RWPE2 (cell line): ENCODE data around the gene MCRIP1.
"Not testable (repeated sequence)": the region's sequence is repeated elsewhere in the genome, so short reads cannot be mapped to it uniquely, and the experiment has no call there.

Experiments used
- ATAC-seq: fragments of 200-7000 bp; cut with Tn5 transposase; 3 replicates; pipeline ENCODE4 v1.9.1; 2021; ENCODE audit warnings: low read depth
- DNase-seq: peaks from one replicate; pipeline ENCODE4 v3.0.0-alpha.2; 2020; ENCODE audit warnings: low spot score
- H3K27ac ChIP-seq: fragments of 450-650 bp; 2 replicates; pipeline ENCODE4 v1.5.1; 2017; ENCODE audit warnings: mild to moderate bottlenecking; ENCODE audit not compliant: poor library complexity, severe bottlenecking
- H3K27me3 ChIP-seq: fragments of 250-450 bp; sonication (Bioruptor Pico); 2 replicates; pipeline ENCODE4 v1.5.1; 2021; ENCODE audit warnings: mild to moderate bottlenecking, moderate library complexity; ENCODE audit not compliant: insufficient read depth, poor library complexity, severe bottlenecking
- H3K36me3 ChIP-seq: fragments of 250-450 bp; sonication (Bioruptor Pico); 2 replicates; pipeline ENCODE4 v1.5.1; 2020; ENCODE audit warnings: low read depth, mild to moderate bottlenecking, moderate library complexity
- H3K4me1 ChIP-seq: fragments of 250-450 bp; sonication (Bioruptor Pico); 2 replicates; pipeline ENCODE4 v1.5.1; 2021; ENCODE audit warnings: mild to moderate bottlenecking, moderate library complexity; ENCODE audit not compliant: insufficient read depth, poor library complexity, severe bottlenecking
- H3K4me3 ChIP-seq: fragments of 250-450 bp; sonication (Bioruptor Pico); 2 replicates; pipeline ENCODE4 v1.5.1; 2021; ENCODE audit warnings: mild to moderate bottlenecking, moderate library complexity; ENCODE audit not compliant: severe bottlenecking
- H3K9me3 ChIP-seq: fragments of 250-450 bp; sonication (Bioruptor Pico); 2 replicates; pipeline ENCODE4 v1.5.1; 2021; ENCODE audit warnings: mild to moderate bottlenecking, moderate library complexity; ENCODE audit not compliant: severe bottlenecking
- CTCF ChIP-seq: fragments of 450-650 bp; IDR thresholded peaks from one replicate; pipeline ENCODE4 v1.5.1; 2017; ENCODE audit warnings: mild to moderate bottlenecking, moderate library complexity; ENCODE audit not compliant: poor library complexity, severe bottlenecking

Gene MCRIP1

GRCh38 chr17:81841866-81842265, 8.8 kb upstream of the MCRIP1 start:
- DNase-seq, result no peak
- H3K27me3 ChIP-seq, result no peaks in the 10 kb centered on the region
- peak overlapping the region; percentile 74 for H3K27ac ChIP-seq
- H3K36me3 ChIP-seq, result peaks cover 46% of the 10 kb centered on the region
- no peak; the same call in 1 of the 3 replicates for ATAC-seq
- no peaks in the 10 kb centered on the region for H3K9me3 ChIP-seq
- H3K4me3 ChIP-seq, result no peak overlapping the region
- TF ChIP-seq CTCF, result no peak
- peaks cover 16% of the 10 kb centered on the region for H3K4me1 ChIP-seq

- Histone ChIP-seq H3K9me3 (no peaks in the 10 kb centered on the region), H3K4me1 (peaks cover 16% of the 10 kb centered on the region), H3K27me3 (no peaks in the 10 kb centered on the region), H3K4me3 (no peak overlapping the region), H3K27ac (peak overlapping the region; percentile 74), H3K36me3 (peaks cover 38% of the 10 kb centered on the region)
- no peak for TF ChIP-seq CTCF
- DNase-seq (peak; percentile 90), ATAC-seq (peak; percentile 64)
These were observed 8.0 kb upstream of the MCRIP1 start for GRCh38 chr17:81840826-81841778.

- Histone ChIP-seq H3K4me1 (peaks cover 16% of the 10 kb centered on the region), H3K36me3 (peaks cover 28% of the 10 kb centered on the region)
- DNase-seq, H3K27ac ChIP-seq, H3K9me3 ChIP-seq, H3K27me3 ChIP-seq, H3K4me3 ChIP-seq, ATAC-seq: not testable (repeated sequence)
These were observed 7.0 kb upstream of the MCRIP1 start for GRCh38 chr17:81840059-81840458.

GRCh38 chr17:81839301-81839700, 6.2 kb upstream of the MCRIP1 start:
- no peaks in the 10 kb centered on the region for H3K9me3 ChIP-seq
- TF ChIP-seq CTCF, result no peak
- no peak overlapping the region for H3K27ac ChIP-seq
- peaks cover 16% of the 10 kb centered on the region for H3K4me1 ChIP-seq
- ATAC-seq (no peak), DNase-seq (no peak)
- H3K36me3 ChIP-seq, result peaks cover 20% of the 10 kb centered on the region
- H3K27me3 ChIP-seq, result no peaks in the 10 kb centered on the region
- H3K4me3 ChIP-seq, result no peak overlapping the region

- Histone ChIP-seq H3K36me3 (peaks cover 15% of the 10 kb centered on the region), H3K4me3 (no peak overlapping the region), H3K27me3 (no peaks in the 10 kb centered on the region), H3K27ac (no peak overlapping the region), H3K9me3 (no peaks in the 10 kb centered on the region), H3K4me1 (peaks cover 16% of the 10 kb centered on the region)
- TF ChIP-seq CTCF, result no peak
- DNase-seq (no peak), ATAC-seq (no peak)
These were observed 5.7 kb upstream of the MCRIP1 start for GRCh38 chr17:81838753-81839255.
